ENCODE measurements around the gene HAP1.

Gene HAP1

DNA sequence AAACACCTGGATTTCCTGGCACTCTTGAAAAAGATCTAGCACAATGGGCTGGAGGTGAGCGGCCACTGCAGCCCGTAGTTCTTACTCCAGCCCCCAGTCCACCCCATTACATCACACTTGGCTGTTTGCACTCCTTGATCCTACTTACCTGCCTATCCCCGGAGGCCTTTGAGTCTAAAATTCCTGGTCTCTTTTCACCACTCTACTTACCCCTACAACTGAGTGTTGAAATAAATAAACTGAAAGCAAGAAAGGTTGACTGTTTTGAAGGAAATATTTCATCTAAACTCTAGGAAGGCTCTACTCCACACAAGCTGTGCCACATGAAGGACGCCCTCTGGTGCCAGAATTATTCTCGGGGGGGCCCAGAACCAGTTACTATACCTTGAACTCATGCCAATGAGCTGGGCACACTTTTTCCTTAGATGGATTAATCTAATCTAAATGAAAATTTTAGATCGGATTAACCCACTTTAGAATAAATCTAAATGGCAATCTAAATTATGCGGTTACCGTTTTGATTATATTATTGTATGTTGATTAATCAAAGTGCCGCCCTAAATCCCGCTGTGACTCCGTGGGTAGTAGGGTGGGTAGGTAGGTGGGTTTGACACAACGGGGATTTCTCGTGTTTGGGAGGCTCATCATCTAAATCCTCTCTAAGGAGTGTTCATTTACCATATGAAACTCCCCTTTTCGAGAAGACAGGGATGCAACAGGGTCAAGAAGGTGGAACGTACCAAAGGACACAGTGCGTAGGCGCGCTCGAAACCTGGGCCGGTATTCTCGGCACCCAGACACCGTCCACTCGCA lies 46.4 kb downstream of the HAP1 start (continued):
- 0 out of 2 replicates have a peak, but pooled peaks have one; percentile 37 for TF ChIP-seq ZNF24 (tag by site-specific recombination; IDR thresholded peaks at IDR 0.05)
- TF ChIP-seq, protein P1, sequence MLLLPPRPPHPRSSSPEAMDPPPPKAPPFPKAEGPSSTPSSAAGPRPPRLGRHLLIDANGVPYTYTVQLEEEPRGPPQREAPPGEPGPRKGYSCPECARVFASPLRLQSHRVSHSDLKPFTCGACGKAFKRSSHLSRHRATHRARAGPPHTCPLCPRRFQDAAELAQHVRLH (tag by site-specific recombination; IDR thresholded peaks at IDR 0.05) = peak; percentile 99
- peak; percentile 92 for TF ChIP-seq EGR2 (tag by site-specific recombination; IDR thresholded peaks at IDR 0.05; ENCODE audit: low read depth)
- peak; percentile 62; the same call in 1 of the 2 replicates for TF ChIP-seq ZFP69B (tag by site-specific recombination; IDR thresholded peaks at IDR 0.05)
- peak; percentile 43; the same call in 1 of the 2 replicates for TF ChIP-seq KLF16 (tag by site-specific recombination; IDR thresholded peaks at IDR 0.05)
- peak; percentile 36; the same call in 1 of the 2 replicates for TF ChIP-seq ZNF391 (tag by site-specific recombination; IDR thresholded peaks at IDR 0.05; ENCODE audit: borderline replicate concordance, low read depth)
- peak; percentile 96 for TF ChIP-seq SCRT2 (tag by site-specific recombination; IDR thresholded peaks at IDR 0.05)
- TF ChIP-seq, protein P2, sequence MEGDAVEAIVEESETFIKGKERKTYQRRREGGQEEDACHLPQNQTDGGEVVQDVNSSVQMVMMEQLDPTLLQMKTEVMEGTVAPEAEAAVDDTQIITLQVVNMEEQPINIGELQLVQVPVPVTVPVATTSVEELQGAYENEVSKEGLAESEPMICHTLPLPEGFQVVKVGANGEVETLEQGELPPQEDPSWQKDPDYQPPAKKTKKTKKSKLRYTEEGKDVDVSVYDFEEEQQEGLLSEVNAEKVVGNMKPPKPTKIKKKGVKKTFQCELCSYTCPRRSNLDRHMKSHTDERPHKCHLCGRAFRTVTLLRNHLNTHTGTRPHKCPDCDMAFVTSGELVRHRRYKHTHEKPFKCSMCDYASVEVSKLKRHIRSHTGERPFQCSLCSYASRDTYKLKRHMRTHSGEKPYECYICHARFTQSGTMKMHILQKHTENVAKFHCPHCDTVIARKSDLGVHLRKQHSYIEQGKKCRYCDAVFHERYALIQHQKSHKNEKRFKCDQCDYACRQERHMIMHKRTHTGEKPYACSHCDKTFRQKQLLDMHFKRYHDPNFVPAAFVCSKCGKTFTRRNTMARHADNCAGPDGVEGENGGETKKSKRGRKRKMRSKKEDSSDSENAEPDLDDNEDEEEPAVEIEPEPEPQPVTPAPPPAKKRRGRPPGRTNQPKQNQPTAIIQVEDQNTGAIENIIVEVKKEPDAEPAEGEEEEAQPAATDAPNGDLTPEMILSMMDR (tag by site-specific recombination; IDR thresholded peaks at IDR 0.05) = peak; percentile 69
- TF ChIP-seq ZSCAN30 (tag by site-specific recombination; IDR thresholded peaks at IDR 0.05) = no peak
- 0 out of 2 replicates have a peak, but pooled peaks have one; percentile 21 for TF ChIP-seq ZNF2 (tag by site-specific recombination; IDR thresholded peaks at IDR 0.05)
- TF ChIP-seq ZIC2 (tag by site-specific recombination; IDR thresholded peaks at IDR 0.05) = peak; percentile 59
- peak; percentile 25; the same call in 1 of the 2 replicates for TF ChIP-seq ZBTB8A (tag by site-specific recombination; IDR thresholded peaks at IDR 0.05)
- TF ChIP-seq TRIM28 (IDR thresholded peaks at IDR 0.05; ENCODE audit: borderline replicate concordance, low read length) = peak; percentile 72
- TF ChIP-seq, protein P3, sequence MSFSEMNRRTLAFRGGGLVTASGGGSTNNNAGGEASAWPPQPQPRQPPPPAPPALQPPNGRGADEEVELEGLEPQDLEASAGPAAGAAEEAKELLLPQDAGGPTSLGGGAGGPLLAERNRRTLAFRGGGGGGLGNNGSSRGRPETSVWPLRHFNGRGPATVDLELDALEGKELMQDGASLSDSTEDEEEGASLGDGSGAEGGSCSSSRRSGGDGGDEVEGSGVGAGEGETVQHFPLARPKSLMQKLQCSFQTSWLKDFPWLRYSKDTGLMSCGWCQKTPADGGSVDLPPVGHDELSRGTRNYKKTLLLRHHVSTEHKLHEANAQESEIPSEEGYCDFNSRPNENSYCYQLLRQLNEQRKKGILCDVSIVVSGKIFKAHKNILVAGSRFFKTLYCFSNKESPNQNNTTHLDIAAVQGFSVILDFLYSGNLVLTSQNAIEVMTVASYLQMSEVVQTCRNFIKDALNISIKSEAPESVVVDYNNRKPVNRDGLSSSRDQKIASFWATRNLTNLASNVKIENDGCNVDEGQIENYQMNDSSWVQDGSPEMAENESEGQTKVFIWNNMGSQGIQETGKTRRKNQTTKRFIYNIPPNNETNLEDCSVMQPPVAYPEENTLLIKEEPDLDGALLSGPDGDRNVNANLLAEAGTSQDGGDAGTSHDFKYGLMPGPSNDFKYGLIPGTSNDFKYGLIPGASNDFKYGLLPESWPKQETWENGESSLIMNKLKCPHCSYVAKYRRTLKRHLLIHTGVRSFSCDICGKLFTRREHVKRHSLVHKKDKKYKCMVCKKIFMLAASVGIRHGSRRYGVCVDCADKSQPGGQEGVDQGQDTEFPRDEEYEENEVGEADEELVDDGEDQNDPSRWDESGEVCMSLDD (tag by site-specific recombination; IDR thresholded peaks at IDR 0.05) = peak; percentile 46; the same call in 1 of the 2 replicates
- TF ChIP-seq ZNF600 (tag by site-specific recombination; IDR thresholded peaks at IDR 0.05) = no peak

DNA sequence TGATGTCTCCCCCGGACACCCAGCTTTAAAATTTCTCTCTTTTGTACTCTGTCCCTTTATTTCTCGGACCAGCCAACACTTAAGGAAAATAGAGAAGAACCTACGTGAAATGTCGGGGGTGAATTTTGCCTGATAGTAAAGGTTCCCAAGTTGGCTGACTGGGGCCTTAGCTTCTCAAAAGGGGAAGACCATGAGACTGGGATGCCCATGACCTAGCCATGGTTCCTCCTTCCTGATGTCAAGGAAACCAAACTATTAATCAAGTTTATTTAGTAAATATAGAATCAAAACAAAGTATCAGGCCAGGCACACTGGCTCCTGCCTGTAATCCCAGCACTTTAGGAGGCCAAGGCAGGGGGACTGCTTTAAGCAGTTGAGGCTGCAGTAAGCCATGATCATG lies 48.2 kb downstream of the HAP1 start:
- Histone ChIP-seq H3K4me1 (ENCODE audit: control insufficient read depth, insufficient read depth, low read length) (no peaks in the 10 kb centered on the region), H3K27ac (ENCODE audit: extremely low read depth, low read depth, low read length) (no peak overlapping the region), H3K9me3 (ENCODE audit: control insufficient read depth, insufficient read depth, low read depth, low read length) (no peaks in the 10 kb centered on the region), H3K4me3 (ENCODE audit: low read depth, low read length) (no peak overlapping the region), H3K36me3 (ENCODE audit: control insufficient read depth in 2 of 2, insufficient read depth in 1 of 2, low read length in 2 of 2) (peaks cover 9 to 20% of the 10 kb centered on the region in 2 experiments; a peak in 2 of 3 replicates)
- ChIA-PET POLR2A (interaction anchor here (0.5 kb wide), 1 partner anchor 360 kb away, joined by 4 read pairs; no protein-coding TSS in a partner anchor), CTCF (interaction anchor here (1.3 kb wide), 1 partner anchor 23 kb away, joined by 4 read pairs; no protein-coding TSS in a partner anchor)
- TF ChIP-seq ZNF561 (tag by site-specific recombination; IDR thresholded peaks at IDR 0.05; ENCODE audit: borderline replicate concordance) (no peak), ZXDB (tag by site-specific recombination; IDR thresholded peaks at IDR 0.05) (no peak), ZNF394 (tag by site-specific recombination; IDR thresholded peaks at IDR 0.05; ENCODE audit: borderline replicate concordance) (no peak), GLIS1 (tag by site-specific recombination; IDR thresholded peaks at IDR 0.05) (no peak), ZNF214 (tag by site-specific recombination; IDR thresholded peaks at IDR 0.05; ENCODE audit: borderline replicate concordance) (no peak), ZNF664 (tag by site-specific recombination; IDR thresholded peaks at IDR 0.05) (no peak), ZEB2 (tag by site-specific recombination; IDR thresholded peaks at IDR 0.05) (no peak), ZNF792 (tag by site-specific recombination; IDR thresholded peaks at IDR 0.05) (no peak), ZNF133 (tag by site-specific recombination; IDR thresholded peaks at IDR 0.05) (no peak), ZNF391 (tag by site-specific recombination; IDR thresholded peaks at IDR 0.05; ENCODE audit: borderline replicate concordance, low read depth) (no peak)
- TF ChIP-seq, protein P4, sequence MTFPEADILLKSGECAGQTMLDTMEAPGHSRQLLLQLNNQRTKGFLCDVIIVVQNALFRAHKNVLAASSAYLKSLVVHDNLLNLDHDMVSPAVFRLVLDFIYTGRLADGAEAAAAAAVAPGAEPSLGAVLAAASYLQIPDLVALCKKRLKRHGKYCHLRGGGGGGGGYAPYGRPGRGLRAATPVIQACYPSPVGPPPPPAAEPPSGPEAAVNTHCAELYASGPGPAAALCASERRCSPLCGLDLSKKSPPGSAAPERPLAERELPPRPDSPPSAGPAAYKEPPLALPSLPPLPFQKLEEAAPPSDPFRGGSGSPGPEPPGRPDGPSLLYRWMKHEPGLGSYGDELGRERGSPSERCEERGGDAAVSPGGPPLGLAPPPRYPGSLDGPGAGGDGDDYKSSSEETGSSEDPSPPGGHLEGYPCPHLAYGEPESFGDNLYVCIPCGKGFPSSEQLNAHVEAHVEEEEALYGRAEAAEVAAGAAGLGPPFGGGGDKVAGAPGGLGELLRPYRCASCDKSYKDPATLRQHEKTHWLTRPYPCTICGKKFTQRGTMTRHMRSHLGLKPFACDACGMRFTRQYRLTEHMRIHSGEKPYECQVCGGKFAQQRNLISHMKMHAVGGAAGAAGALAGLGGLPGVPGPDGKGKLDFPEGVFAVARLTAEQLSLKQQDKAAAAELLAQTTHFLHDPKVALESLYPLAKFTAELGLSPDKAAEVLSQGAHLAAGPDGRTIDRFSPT (tag by site-specific recombination; IDR thresholded peaks at IDR 0.05) = no peak
- TF ChIP-seq, protein P5, sequence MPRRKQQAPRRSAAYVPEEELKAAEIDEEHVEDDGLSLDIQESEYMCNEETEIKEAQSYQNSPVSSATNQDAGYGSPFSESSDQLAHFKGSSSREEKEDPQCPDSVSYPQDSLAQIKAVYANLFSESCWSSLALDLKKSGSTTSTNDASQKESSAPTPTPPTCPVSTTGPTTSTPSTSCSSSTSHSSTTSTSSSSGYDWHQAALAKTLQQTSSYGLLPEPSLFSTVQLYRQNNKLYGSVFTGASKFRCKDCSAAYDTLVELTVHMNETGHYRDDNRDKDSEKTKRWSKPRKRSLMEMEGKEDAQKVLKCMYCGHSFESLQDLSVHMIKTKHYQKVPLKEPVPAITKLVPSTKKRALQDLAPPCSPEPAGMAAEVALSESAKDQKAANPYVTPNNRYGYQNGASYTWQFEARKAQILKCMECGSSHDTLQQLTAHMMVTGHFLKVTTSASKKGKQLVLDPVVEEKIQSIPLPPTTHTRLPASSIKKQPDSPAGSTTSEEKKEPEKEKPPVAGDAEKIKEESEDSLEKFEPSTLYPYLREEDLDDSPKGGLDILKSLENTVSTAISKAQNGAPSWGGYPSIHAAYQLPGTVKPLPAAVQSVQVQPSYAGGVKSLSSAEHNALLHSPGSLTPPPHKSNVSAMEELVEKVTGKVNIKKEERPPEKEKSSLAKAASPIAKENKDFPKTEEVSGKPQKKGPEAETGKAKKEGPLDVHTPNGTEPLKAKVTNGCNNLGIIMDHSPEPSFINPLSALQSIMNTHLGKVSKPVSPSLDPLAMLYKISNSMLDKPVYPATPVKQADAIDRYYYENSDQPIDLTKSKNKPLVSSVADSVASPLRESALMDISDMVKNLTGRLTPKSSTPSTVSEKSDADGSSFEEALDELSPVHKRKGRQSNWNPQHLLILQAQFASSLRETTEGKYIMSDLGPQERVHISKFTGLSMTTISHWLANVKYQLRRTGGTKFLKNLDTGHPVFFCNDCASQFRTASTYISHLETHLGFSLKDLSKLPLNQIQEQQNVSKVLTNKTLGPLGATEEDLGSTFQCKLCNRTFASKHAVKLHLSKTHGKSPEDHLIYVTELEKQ (tag by site-specific recombination; IDR thresholded peaks at IDR 0.05; ENCODE audit: borderline replicate concordance) = no peak

Data from HEK293 (cell line).